CD4-positive, alpha-beta T cell treated with Interferon alpha-2 for 1 hour (primary cell): Measurements from ENCODE around the gene OCA2.
"Not testable (repeated sequence)": the region's sequence is repeated elsewhere in the genome, so short reads cannot be mapped to it uniquely, and the experiment has no call there.

Experiments
- DNase-seq, 2 donors: peaks; one replicate each; pipeline ENCODE4 v3.0.0-alpha.2; 2020 to 2022

Gene OCA2

GRCh38 chr15:28098766-28099554 is at the start of gene OCA2:
Gene OCA2 (minus strand): TSS chr15:28099315. CDS start chr15:28081874, 17,441 bp downstream.
- peak; percentile 43 to 65 for DNase-seq

GRCh38 chr15:28147801-28148200 is 48.7 kb upstream of the OCA2 start:
- DNase-seq, result no peak

- not testable (repeated sequence) for DNase-seq
Observed at GRCh38 chr15:28145419-28145818, 46.3 kb upstream of the OCA2 start.

DNA sequence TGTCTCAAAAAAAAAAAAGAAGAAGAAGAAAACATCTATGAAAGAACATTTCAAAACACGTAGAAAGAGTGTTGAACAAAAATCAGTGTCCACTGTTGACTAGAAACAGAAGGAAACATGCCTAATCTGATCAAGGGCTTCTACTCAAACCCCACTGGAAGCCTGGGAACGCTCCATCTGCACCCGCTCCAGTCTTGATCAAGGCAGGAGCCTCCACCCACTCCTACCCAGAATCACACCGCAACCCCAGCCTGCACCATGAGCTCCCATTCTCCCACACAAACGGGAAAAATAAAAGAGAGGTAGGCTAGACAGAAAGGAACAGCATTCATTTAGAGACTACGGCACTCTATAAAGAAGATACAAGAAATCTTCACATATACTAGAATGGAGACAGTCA is 40.9 kb upstream of the OCA2 start:
- no peak for DNase-seq

GRCh38 chr15:28137408-28138039 is 38.4 kb upstream of the OCA2 start:
- not testable (repeated sequence) for DNase-seq

GRCh38 chr15:28136236-28136904 is 37.3 kb upstream of the OCA2 start:
- DNase-seq, result peak; percentile 34 to 44

GRCh38 chr15:28133281-28133680 is 34.2 kb upstream of the OCA2 start:
- no peak for DNase-seq

DNA sequence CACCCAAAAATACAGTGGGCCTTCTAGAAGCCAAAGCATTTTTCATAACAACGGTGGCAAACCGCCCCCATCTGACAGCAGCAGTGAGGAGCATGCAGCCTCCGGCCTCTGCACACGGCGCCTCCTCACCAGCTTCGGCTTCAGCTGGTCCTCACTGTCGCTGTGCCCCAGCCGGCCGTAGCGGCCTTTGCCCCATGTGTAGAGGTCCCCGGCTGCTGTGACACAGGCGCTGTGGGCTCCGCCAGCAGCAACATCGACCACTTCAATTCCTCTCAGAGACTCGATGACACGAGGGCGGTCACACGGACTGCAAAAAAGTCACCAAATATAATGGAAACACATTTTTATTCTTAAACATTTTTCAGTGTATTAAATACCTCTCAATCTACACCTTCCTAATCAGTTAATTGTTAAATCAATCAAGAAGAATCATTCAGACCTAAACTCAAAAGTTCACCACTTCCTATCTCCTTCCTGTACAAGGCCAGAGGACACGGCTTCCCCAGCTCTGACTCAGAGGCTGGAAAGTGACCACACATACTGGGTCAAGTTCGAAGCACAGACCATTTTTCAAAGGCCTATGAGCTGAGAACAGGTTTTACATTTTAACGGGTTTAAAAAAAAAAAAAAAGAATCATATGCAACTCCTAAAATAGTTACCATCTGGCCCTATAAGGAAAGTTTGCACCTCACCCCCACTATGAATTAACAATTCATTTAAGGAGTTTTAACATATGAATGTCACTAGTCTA is 33.6 kb upstream of the OCA2 start:
- DNase-seq, result no peak

- no peak for DNase-seq
Observed at GRCh38 chr15:28131946-28132345, 32.8 kb upstream of the OCA2 start.

DNA sequence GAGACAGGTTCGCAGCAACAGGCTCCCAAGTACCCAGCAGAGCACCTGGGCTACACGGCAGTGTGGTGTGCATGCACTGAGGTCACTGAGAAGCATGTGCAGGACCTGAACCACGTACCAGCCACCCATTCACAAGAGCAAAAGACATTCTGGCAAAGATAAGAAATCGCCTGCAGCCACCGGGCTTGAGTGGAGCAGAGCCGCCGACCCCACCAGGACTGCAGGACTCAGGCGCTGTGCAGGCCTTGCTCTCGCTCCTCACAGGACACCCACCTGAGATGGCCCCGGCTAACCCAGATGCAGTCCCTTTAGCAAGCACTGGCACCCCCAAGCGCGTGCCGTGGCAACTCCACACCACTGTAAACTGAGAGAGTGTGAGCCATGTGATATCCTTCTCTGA is 32.3 kb upstream of the OCA2 start:
- DNase-seq, result no peak

DNA sequence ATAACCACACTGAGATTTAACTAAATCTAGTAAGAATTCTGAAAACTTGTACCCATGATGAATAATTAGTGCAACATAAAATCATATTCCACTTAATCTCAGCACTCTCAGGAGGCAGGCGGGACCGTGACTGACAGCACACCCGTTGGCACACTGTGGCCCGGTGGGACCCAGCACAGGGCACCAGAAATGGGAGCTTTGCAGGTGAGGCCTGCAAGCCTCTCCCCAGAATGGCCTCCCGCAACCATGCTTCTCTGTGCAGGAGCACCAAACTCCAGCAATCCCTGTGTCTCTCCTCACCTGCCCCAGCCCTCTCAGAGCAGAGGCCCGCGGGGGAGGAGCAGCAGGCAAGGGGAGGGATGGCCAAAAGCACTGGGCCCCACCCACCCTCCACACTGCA is 31.5 kb upstream of the OCA2 start:
- DNase-seq, result no peak

- DNase-seq, result no peak
Observed at GRCh38 chr15:28129231-28129848, 30.2 kb upstream of the OCA2 start.

DNA sequence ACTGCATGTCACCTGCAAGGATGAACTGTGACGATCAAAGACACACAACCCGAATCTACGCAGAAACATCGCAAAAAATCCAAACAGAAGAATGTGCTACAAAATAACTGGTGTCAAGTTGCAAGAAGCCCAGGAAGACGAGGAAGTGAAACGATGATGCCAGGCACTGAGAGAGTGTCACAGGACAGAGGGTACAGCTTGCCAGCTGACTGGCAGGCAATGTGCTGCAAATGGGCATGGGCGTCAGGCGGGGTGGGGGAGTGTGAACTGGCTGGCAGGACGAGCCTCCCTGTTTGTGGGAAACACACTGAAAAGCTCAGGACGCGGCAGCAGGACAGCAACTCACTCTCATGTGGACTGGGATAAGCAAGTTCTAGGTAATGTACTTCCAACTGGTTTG is 28.9 kb upstream of the OCA2 start:
- no peak for DNase-seq

DNA sequence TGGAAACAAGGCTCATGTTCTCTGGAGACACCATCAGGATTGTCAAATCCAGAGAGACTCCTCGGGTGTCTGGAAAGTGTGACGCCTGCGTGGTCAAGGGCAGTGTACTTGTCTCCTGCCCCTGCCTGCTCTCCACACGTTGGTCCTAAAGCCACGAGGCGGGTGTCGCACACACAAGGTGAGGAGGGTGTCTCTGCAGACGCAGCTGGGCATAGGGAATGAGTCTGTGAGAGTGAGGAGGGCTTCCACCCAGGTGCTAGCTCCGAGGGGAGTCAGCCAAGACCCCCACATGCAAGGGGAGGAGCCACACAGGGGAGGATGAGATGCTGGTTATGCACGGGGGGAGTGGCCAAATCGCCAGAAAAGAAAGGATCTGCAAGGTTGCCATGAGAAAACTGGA is 27.9 kb upstream of the OCA2 start:
- DNase-seq, result no peak

- DNase-seq, result peak in 1 of 2 donors; percentile 56
Observed at GRCh38 chr15:28125673-28126651, 26.8 kb upstream of the OCA2 start.

- no peak for DNase-seq
Observed at GRCh38 chr15:28124841-28125240, 25.7 kb upstream of the OCA2 start.

- DNase-seq, result peak in 1 of 2 donors; percentile 53
Observed at GRCh38 chr15:28123408-28124023, 24.4 kb upstream of the OCA2 start.

- DNase-seq, result no peak
Observed at GRCh38 chr15:28122038-28122949, 23.2 kb upstream of the OCA2 start.

GRCh38 chr15:28121577-28121976 is 22.5 kb upstream of the OCA2 start:
- not testable (repeated sequence) for DNase-seq

GRCh38 chr15:28120359-28120640 is 21.2 kb upstream of the OCA2 start:
- no peak for DNase-seq
